H9 (cell line): ENCODE data around the gene GREB1L. TPM values are rescaled to one million over a fixed set of nuclear protein-coding genes. Genes with fewer than 3 reads are reported as not detected.

Source experiments
- DNase-seq: peaks from one replicate; pipeline ENCODE4 v3.0.0-alpha.2; 2017
- H2AFZ ChIP-seq: one replicate; pipeline ENCODE4 v1.6.1; 2013; ENCODE audit warnings: mild to moderate bottlenecking, low read length, control low read depth, moderate library complexity
- H2AK5ac ChIP-seq: 2 replicates; pipeline ENCODE4 v1.6.1; 2013; ENCODE audit warnings: low read length, control low read depth, mixed read lengths; ENCODE audit not compliant: insufficient read length
- H2BK120ac ChIP-seq: one replicate; pipeline ENCODE4 v1.6.1; 2013; ENCODE audit warnings: low read depth, mild to moderate bottlenecking, low read length, control low read depth, inconsistent platforms; ENCODE audit not compliant: poor library complexity, severe bottlenecking
- H2BK12ac ChIP-seq: 2 replicates; pipeline ENCODE4 v1.6.1; 2013; ENCODE audit warnings: low read length, control low read depth, mixed read lengths, low read depth; ENCODE audit not compliant: insufficient read length
- H2BK15ac ChIP-seq: 2 replicates; pipeline ENCODE4 v1.6.1; 2013; ENCODE audit warnings: low read depth, low read length, control low read depth
- H2BK20ac ChIP-seq: one replicate; pipeline ENCODE4 v1.6.1; 2013; ENCODE audit warnings: low read depth, mild to moderate bottlenecking, low read length, control low read depth, inconsistent platforms; ENCODE audit not compliant: poor library complexity, severe bottlenecking
- H2BK5ac ChIP-seq: 2 replicates; pipeline ENCODE4 v1.6.1; 2013; ENCODE audit warnings: low read length, control low read depth, mixed read lengths; ENCODE audit not compliant: insufficient read length
- H3K14ac ChIP-seq: 2 replicates; pipeline ENCODE4 v1.6.1; 2013; ENCODE audit warnings: low read length, control low read depth; ENCODE audit not compliant: insufficient read depth
- H3K18ac ChIP-seq: 2 replicates; pipeline ENCODE4 v1.6.1; 2013; ENCODE audit warnings: low read depth, mild to moderate bottlenecking, mixed read lengths, low read length, control low read depth; ENCODE audit not compliant: insufficient read length
- H3K23ac ChIP-seq: 2 replicates; pipeline ENCODE4 v1.6.1; 2013; ENCODE audit warnings: low read length, control low read depth, mixed read lengths, low read depth; ENCODE audit not compliant: insufficient read length
- H3K23me2 ChIP-seq: 2 replicates; pipeline ENCODE4 v1.6.1; 2013; ENCODE audit warnings: low read depth, mild to moderate bottlenecking, mixed read lengths, low read length, control low read depth; ENCODE audit not compliant: insufficient read length, poor library complexity, severe bottlenecking
- H3K27ac ChIP-seq: 2 replicates; pipeline ENCODE4 v1.5.1; 2013; ENCODE audit warnings: low read length, control low read depth, mixed read lengths, low read depth; ENCODE audit not compliant: insufficient read length
- H3K27me3 ChIP-seq: 2 replicates; pipeline ENCODE4 v1.6.1; 2013; ENCODE audit warnings: low read length, control low read depth, inconsistent platforms; ENCODE audit not compliant: insufficient read depth
- H3K4ac ChIP-seq: 2 replicates; pipeline ENCODE4 v1.6.1; 2013; ENCODE audit warnings: low read depth, mild to moderate bottlenecking, control low read depth, inconsistent platforms, low read length, moderate library complexity
- H3K4me1 ChIP-seq: 2 replicates; pipeline ENCODE4 v1.6.1; 2013; ENCODE audit warnings: low read length, control low read depth, inconsistent platforms; ENCODE audit not compliant: insufficient read depth
- H3K4me2 ChIP-seq: 2 replicates; pipeline ENCODE4 v1.6.1; 2013; ENCODE audit warnings: low read length, control low read depth, mixed read lengths; ENCODE audit not compliant: insufficient read length, insufficient read depth
- H3K56ac ChIP-seq: 2 replicates; pipeline ENCODE4 v1.6.1; 2013; ENCODE audit warnings: low read depth, mild to moderate bottlenecking, mixed read lengths, low read length, control low read depth; ENCODE audit not compliant: insufficient read length
- H3K79me1 ChIP-seq: 2 replicates; pipeline ENCODE4 v1.6.1; 2013; ENCODE audit warnings: low read depth, mild to moderate bottlenecking, moderate library complexity, low read length, control low read depth, inconsistent platforms; ENCODE audit not compliant: insufficient read depth, poor library complexity, severe bottlenecking
- H3K79me2 ChIP-seq: 2 replicates; pipeline ENCODE4 v1.6.1; 2013; ENCODE audit warnings: low read length, control low read depth, inconsistent platforms; ENCODE audit not compliant: insufficient read depth
- H3K9ac ChIP-seq: 2 replicates; pipeline ENCODE4 v1.6.1; 2013; ENCODE audit warnings: low read length, control low read depth, mixed read lengths; ENCODE audit not compliant: insufficient read length; ENCODE audit errors: extremely low read depth
- H3K9me3 ChIP-seq: one replicate; pipeline ENCODE4 v1.6.1; 2013; ENCODE audit warnings: low read depth, low read length, inconsistent platforms; ENCODE audit not compliant: control insufficient read depth
- H3T11ph ChIP-seq: one replicate; pipeline ENCODE4 v1.6.1; 2013; ENCODE audit warnings: mild to moderate bottlenecking, low read length, control low read depth, inconsistent platforms
- H4K20me1 ChIP-seq: one replicate; pipeline ENCODE4 v1.6.1; 2013; ENCODE audit not compliant: control insufficient read depth, insufficient read length, insufficient read depth
- H4K5ac ChIP-seq: 2 replicates; pipeline ENCODE4 v1.6.1; 2013; ENCODE audit warnings: low read depth, mild to moderate bottlenecking, mixed read lengths, low read length, control low read depth; ENCODE audit not compliant: insufficient read length
- H4K8ac ChIP-seq: replicated peaks from 2 replicates; pipeline ENCODE4 v1.6.1; 2013; ENCODE audit warnings: low read length, control low read depth, mixed read lengths, low read depth; ENCODE audit not compliant: insufficient read length
- H4K91ac ChIP-seq: 2 replicates; pipeline ENCODE4 v1.6.1; 2013; ENCODE audit warnings: low read depth, mild to moderate bottlenecking, moderate library complexity, mixed read lengths, low read length, control low read depth; ENCODE audit not compliant: insufficient read length
- H3K27ac Mint-ChIP-seq, 3 experiments: 2 replicates in 2 of 3; 3 replicates in 1 of 3; pipeline ENCODE4 v1.8.0; 2020 to 2021; ENCODE audit warnings: mixed read lengths in 3 of 3, mild to moderate bottlenecking in 1 of 3, moderate library complexity in 1 of 3
- H3K27me3 Mint-ChIP-seq: 2 replicates; pipeline ENCODE4 v1.8.0; 2021; ENCODE audit warnings: low read depth, mild to moderate bottlenecking, moderate library complexity, mixed read lengths
- H3K36me3 Mint-ChIP-seq, 3 experiments: 2 replicates in 2 of 3; 3 replicates in 1 of 3; pipeline ENCODE4 v1.8.0; 2020 to 2021; ENCODE audit warnings: low read depth in 3 of 3, mixed read lengths in 3 of 3; ENCODE audit not compliant: insufficient read depth in 1 of 3
- H3K4me1 Mint-ChIP-seq, 2 experiments: 2 replicates each; pipeline ENCODE4 v1.8.0; 2020; ENCODE audit warnings: mixed read lengths in 2 of 2
- H3K4me3 Mint-ChIP-seq, 2 experiments: 2 replicates in 1 of 2; 3 replicates in 1 of 2; pipeline ENCODE4 v1.8.0; 2020 to 2021; ENCODE audit warnings: mild to moderate bottlenecking in 2 of 2, mixed read lengths in 2 of 2, moderate library complexity in 1 of 2
- H3K9me3 Mint-ChIP-seq, 2 experiments: 2 replicates in 1 of 2; 3 replicates in 1 of 2; pipeline ENCODE4 v1.8.0; 2020; ENCODE audit warnings: mild to moderate bottlenecking in 2 of 2, mixed read lengths in 2 of 2, moderate library complexity in 1 of 2
- CTCF ChIP-seq: fragments of 200-600 bp; sonication (generic); conservative IDR thresholded peaks from 3 replicates; pipeline ENCODE4 v1.8.0; 2021; ENCODE audit warnings: antibody characterized with exemption, mild to moderate bottlenecking
- WGBS: extraction: QIAGEN DNeasy Blood & Tissue Kit; methylation state at CpG from one replicate; pipeline ENCODE4 v1.1.7; 2013; ENCODE audit warnings: missing lambda C conversion rate, low lambda C conversion rate, mixed read lengths; ENCODE audit not compliant: insufficient read length; ENCODE audit errors: extremely low coverage; 5-methylcytosine and 5-hydroxymethylcytosine counted together
- total RNA-seq: library from RNA; stranded (reverse); gene quantifications from 2 replicates; pipeline ENCODE4 v1.2.1, GENCODE V29; 2021

The GREB1L gene
- total RNA-seq, 1 experiment from 2014 or later = 2.7 TPM

GRCh38 chr18:21315741-21316197 lies 73.7 kb downstream of the GREB1L start:
- H3K4ac ChIP-seq = no peak overlapping the region
- no peak overlapping the region for H2BK20ac ChIP-seq
- H2BK15ac ChIP-seq = no peak overlapping the region
- H3K79me1 ChIP-seq = no peaks in the 10 kb centered on the region
- H2AK5ac ChIP-seq = no peak overlapping the region
- H3K23me2 ChIP-seq = no peaks in the 10 kb centered on the region
- Mint-ChIP-seq H3K9me3 (peaks cover 0 to 5% of the 10 kb centered on the region in 2 experiments; a peak in 2 of 5 replicates), H3K27me3 (no peaks in the 10 kb centered on the region), H3K27ac (peak overlapping the region; percentile 11 to 90 (median 68); a peak in 3 of 7 replicates), H3K4me3 (no peak overlapping the region), H3K4me1 (peaks cover 9 to 15% of the 10 kb centered on the region in 2 experiments), H3K36me3 (peaks cover 0 to 7% (median 0%) of the 10 kb centered on the region in 3 experiments; a peak in 1 of 7 replicates)
- TF ChIP-seq CTCF = peak; percentile 27; the same call in 1 of the 3 replicates
- no peaks in the 10 kb centered on the region for H4K20me1 ChIP-seq
- no peak overlapping the region for H3K9ac ChIP-seq
- no peak overlapping the region for H2BK120ac ChIP-seq
- no peak overlapping the region for H4K91ac ChIP-seq
- H2BK12ac ChIP-seq = no peak overlapping the region
- no peak overlapping the region for H4K8ac ChIP-seq
- peak overlapping the region; percentile 54; the same call in 1 of the 2 replicates for H3K14ac ChIP-seq
- peak; percentile 73 for DNase-seq
- no peak overlapping the region for H3K4me2 ChIP-seq
- no peak overlapping the region for H3K23ac ChIP-seq
- no peak overlapping the region for H2BK5ac ChIP-seq
- peak overlapping the region; percentile 32 for H3K18ac ChIP-seq
- no peaks in the 10 kb centered on the region for H3K4me1 ChIP-seq
- no peak overlapping the region for H3K56ac ChIP-seq
- no peaks in the 10 kb centered on the region for H3K79me2 ChIP-seq
- H4K5ac ChIP-seq = no peak overlapping the region
- no peaks in the 10 kb centered on the region for H3K27me3 ChIP-seq
- no peaks in the 10 kb centered on the region for H3K9me3 ChIP-seq
- no CpG with 5 or more reads among the region's 9 CpGs for WGBS
- no peak overlapping the region for H2AFZ ChIP-seq
- H3T11ph ChIP-seq = no peak overlapping the region
- H3K27ac ChIP-seq = no peak overlapping the region
